ENCODE measurements around the gene ANO1. TPM values are rescaled to one million over a fixed set of nuclear protein-coding genes. Genes with fewer than 3 reads are reported as not detected.

Gene ANO1
- polyA plus RNA-seq, 2 donors = 5.5 to 5.8 TPM

DNA sequence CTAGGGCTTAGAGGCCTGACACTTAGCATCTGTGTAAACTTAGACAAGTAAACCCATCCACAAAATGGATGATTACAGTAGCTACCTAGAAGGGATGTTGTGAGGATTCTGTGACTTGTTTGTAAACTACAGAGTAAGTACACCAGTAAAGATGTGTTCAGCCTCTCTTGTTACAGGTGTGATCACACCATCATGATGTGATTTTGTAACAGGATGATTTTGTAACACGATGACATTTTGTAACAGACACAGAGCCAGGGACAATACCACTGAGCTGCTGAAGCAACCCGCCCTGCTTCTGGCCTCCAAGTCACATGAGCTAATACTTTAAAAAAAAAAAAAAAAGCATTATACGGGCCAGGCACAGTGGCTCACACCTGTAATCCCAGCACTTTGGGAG, 142.0 kb downstream of the ANO1 start:
- Histone ChIP-seq H3K27ac (ENCODE audit: low read depth in 2 of 2, low read length in 1 of 2) (no peak overlapping the region), H3K4me3 (ENCODE audit: low read depth in 1 of 2, low read length in 2 of 2) (no peak overlapping the region), H3K36me3 (ENCODE audit: control insufficient read depth in 2 of 2, insufficient read depth in 2 of 2, low read length in 1 of 2) (no peaks in the 10 kb centered on the region), H3K27me3 (ENCODE audit: control insufficient read depth in 1 of 2, insufficient read depth in 2 of 2, low read length in 2 of 2) (no peaks in the 10 kb centered on the region), H3K4me1 (ENCODE audit: control insufficient read depth in 2 of 2, insufficient read depth in 2 of 2, low read length in 1 of 2) (no peaks in the 10 kb centered on the region), H3K9me3 (ENCODE audit: control insufficient read depth in 2 of 2, insufficient read depth in 1 of 2, low read depth in 1 of 2, low read length in 1 of 2) (no peaks in the 10 kb centered on the region)
- WGBS, 2 donors = 72 to 73% methylated on average over 3 of the region's 3 CpGs

DNA sequence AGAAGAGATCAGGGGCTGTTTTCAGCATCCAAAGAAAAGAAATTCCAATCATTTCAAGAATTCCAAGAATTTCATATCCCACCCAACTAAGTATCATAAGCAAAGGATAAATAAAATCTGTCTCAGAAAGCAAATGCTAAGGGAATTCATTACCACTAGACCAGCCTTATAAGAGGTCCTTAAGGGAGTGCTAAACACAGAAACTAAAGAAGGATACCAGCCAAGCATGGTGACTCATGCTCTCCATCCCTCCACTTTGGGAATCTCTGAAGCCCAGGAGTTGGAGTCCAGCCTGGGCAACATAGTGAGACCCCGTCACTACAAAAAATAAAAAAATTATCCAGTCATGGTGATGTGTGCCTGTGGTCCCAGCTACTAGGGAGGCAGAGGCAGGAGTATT, 142.8 kb downstream of the ANO1 start:
- H3K9me3 ChIP-seq (ENCODE audit: control insufficient read depth in 2 of 2, insufficient read depth in 1 of 2, low read depth in 1 of 2, low read length in 1 of 2) = no peaks in the 10 kb centered on the region
- H3K27me3 ChIP-seq (ENCODE audit: control insufficient read depth in 1 of 2, insufficient read depth in 2 of 2, low read length in 2 of 2) = no peaks in the 10 kb centered on the region
- no peak overlapping the region for H3K27ac ChIP-seq (ENCODE audit: low read depth in 2 of 2, low read length in 1 of 2)
- H3K36me3 ChIP-seq (ENCODE audit: control insufficient read depth in 2 of 2, insufficient read depth in 2 of 2, low read length in 1 of 2) = no peaks in the 10 kb centered on the region
- no peak overlapping the region for H3K4me3 ChIP-seq (ENCODE audit: low read depth in 1 of 2, low read length in 2 of 2)
- WGBS, 2 donors = 84 to 94% methylated on average over 1 of the region's 1 CpG
- no peaks in the 10 kb centered on the region for H3K4me1 ChIP-seq (ENCODE audit: control insufficient read depth in 2 of 2, insufficient read depth in 2 of 2, low read length in 1 of 2)

DNA sequence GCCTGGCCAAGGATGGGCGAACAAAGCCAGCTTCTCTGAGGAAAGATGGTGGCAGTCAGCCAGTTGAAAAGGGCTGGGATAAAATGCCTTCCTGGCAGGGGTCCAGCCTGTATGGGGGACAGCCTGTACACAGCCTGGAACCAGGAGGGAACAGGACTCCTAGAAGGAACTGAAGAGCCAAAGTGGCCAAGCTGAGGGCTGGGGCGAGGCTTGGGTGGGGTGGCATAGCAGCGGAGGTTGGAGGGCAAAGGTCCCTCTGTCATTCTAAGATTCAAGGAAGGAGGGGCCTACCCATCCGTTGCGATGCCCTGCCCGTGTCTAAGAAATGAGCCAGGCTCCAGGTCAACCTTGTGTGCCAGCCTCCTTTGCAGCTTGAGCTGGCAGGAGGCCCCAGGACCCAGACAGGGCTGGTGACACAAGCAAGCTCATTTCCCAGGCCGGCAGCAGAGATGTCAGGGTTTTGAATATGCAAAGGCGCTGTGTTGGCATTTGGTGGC, 147.6 kb downstream of the ANO1 start:
- Histone ChIP-seq H3K36me3 (ENCODE audit: control insufficient read depth in 2 of 2, insufficient read depth in 2 of 2, low read length in 1 of 2) (no peaks in the 10 kb centered on the region), H3K4me1 (ENCODE audit: control insufficient read depth in 2 of 2, insufficient read depth in 2 of 2, low read length in 1 of 2) (no peaks in the 10 kb centered on the region), H3K27me3 (ENCODE audit: control insufficient read depth in 1 of 2, insufficient read depth in 2 of 2, low read length in 2 of 2) (no peaks in the 10 kb centered on the region), H3K9me3 (ENCODE audit: control insufficient read depth in 2 of 2, insufficient read depth in 1 of 2, low read depth in 1 of 2, low read length in 1 of 2) (no peaks in the 10 kb centered on the region), H3K27ac (ENCODE audit: low read depth in 2 of 2, low read length in 1 of 2) (no peak overlapping the region), H3K4me3 (ENCODE audit: low read depth in 1 of 2, low read length in 2 of 2) (no peak overlapping the region)
- WGBS, 2 donors = 54 to 65% methylated on average over 8 of the region's 8 CpGs

DNA sequence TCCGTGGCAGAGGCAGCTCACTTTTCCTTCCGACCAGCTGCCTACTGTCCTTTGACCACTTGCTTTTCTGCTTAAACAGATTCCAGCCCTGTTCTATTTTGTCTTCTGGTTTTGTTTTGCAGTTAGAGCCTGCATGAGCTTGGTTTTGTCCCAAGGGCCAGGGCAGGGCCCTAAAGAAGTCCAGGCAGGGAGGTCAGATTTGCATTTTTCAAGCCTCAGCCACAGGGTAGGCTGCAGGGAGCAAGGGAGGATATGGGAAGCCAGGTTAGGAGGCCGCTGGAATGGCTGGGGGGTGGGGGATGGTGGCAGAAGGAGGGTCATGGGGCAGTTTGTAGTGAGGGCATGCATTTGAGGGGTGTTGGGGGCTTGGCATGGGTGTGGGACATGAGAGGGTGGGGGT, 148.1 kb downstream of the ANO1 start:
- Histone ChIP-seq H3K9me3 (ENCODE audit: control insufficient read depth in 2 of 2, insufficient read depth in 1 of 2, low read depth in 1 of 2, low read length in 1 of 2) (no peaks in the 10 kb centered on the region), H3K27me3 (ENCODE audit: control insufficient read depth in 1 of 2, insufficient read depth in 2 of 2, low read length in 2 of 2) (no peaks in the 10 kb centered on the region), H3K4me3 (ENCODE audit: low read depth in 1 of 2, low read length in 2 of 2) (no peak overlapping the region), H3K4me1 (ENCODE audit: control insufficient read depth in 2 of 2, insufficient read depth in 2 of 2, low read length in 1 of 2) (no peaks in the 10 kb centered on the region), H3K27ac (ENCODE audit: low read depth in 2 of 2, low read length in 1 of 2) (no peak overlapping the region), H3K36me3 (ENCODE audit: control insufficient read depth in 2 of 2, insufficient read depth in 2 of 2, low read length in 1 of 2) (no peaks in the 10 kb centered on the region)
- WGBS, 2 donors = 79 to 84% methylated on average over 3 of the region's 3 CpGs

DNA sequence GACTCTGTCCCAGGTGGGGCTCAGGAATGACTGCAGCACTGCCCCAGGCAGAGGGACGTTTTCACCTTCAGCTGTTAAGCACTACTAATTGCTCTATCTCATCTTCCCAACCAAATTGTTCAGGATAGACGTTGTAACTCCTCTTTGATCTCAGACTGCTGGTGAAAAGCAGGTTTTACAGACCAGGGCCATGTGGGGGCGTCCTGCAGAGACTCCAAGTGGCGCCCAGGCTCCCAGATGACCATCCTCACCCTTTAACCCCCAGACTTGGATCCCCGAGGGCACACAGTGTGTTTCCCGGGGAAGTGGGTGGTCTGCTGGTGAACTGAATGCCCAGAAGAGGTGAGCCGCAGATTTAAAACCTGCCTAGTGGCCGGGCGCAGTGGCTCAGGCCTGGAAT, 148.8 kb downstream of the ANO1 start:
- 55 to 56% methylated on average over 9 of the region's 9 CpGs for WGBS, 2 donors
- no peak overlapping the region for H3K27ac ChIP-seq (ENCODE audit: low read depth in 2 of 2, low read length in 1 of 2)
- H3K4me1 ChIP-seq (ENCODE audit: control insufficient read depth in 2 of 2, insufficient read depth in 2 of 2, low read length in 1 of 2) = no peaks in the 10 kb centered on the region
- H3K9me3 ChIP-seq (ENCODE audit: control insufficient read depth in 2 of 2, insufficient read depth in 1 of 2, low read depth in 1 of 2, low read length in 1 of 2) = no peaks in the 10 kb centered on the region
- H3K27me3 ChIP-seq (ENCODE audit: control insufficient read depth in 1 of 2, insufficient read depth in 2 of 2, low read length in 2 of 2) = no peaks in the 10 kb centered on the region
- no peaks in the 10 kb centered on the region for H3K36me3 ChIP-seq (ENCODE audit: control insufficient read depth in 2 of 2, insufficient read depth in 2 of 2, low read length in 1 of 2)
- no peak overlapping the region for H3K4me3 ChIP-seq (ENCODE audit: low read depth in 1 of 2, low read length in 2 of 2)

DNA sequence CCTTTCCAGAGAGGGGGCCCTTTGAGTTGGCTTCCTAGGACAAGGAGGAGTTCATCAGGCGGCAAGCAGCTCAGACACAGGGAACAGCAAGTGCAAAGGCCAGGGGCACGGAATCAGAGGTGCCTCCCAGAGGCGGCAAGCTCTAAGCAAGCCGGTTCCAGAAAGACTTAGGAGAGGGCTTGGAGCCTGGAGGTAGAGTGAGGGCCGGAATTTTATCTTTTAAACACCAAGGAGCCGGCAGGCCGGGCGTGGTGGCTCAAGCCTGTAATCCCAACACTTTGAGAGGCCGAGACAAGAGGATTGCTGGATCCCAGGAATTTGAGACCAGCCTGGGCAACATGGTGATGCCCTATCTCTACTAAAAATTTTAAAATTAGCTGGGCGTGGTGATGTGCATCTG, 151.6 kb downstream of the ANO1 start:
- Histone ChIP-seq H3K27me3 (ENCODE audit: control insufficient read depth in 1 of 2, insufficient read depth in 2 of 2, low read length in 2 of 2) (no peaks in the 10 kb centered on the region), H3K9me3 (ENCODE audit: control insufficient read depth in 2 of 2, insufficient read depth in 1 of 2, low read depth in 1 of 2, low read length in 1 of 2) (no peaks in the 10 kb centered on the region), H3K36me3 (ENCODE audit: control insufficient read depth in 2 of 2, insufficient read depth in 2 of 2, low read length in 1 of 2) (no peaks in the 10 kb centered on the region), H3K27ac (ENCODE audit: low read depth in 2 of 2, low read length in 1 of 2) (no peak overlapping the region), H3K4me3 (ENCODE audit: low read depth in 1 of 2, low read length in 2 of 2) (no peak overlapping the region), H3K4me1 (ENCODE audit: control insufficient read depth in 2 of 2, insufficient read depth in 2 of 2, low read length in 1 of 2) (no peaks in the 10 kb centered on the region)
- 84 to 88% methylated on average over 10 of the region's 10 CpGs for WGBS, 2 donors

DNA sequence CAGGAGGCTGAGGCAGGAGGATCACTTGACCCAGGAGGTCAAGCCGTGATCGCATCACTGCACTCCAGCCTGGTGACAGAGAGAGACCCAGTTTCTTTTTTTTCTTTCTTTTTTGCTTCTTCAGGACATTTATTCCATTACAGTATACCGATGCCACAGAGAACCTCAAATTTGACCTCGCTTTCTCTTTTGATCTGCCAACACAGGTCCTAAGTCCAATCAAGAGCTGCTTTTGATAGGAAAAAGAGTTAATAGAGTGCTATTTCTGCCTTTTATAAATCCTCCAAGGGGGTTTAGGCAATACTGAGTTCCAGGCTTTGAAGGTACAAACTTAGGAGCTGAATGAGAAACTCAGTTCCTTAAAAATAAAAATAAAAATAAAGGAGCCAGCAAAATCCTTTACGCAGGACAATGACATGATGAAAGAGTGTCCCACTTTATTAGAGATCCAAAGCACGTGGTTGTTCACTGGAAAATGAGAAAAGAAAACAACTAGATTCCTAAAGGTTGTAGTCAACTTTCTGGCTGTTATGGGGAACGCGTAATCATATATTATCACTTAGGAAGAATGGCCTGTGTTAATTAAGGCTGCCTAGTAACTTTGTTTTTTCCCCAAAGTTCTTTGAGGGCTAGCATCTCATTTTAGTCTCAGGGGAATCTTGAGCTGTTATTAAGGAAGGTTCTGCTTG, 152.2 kb downstream of the ANO1 start:
- 81 to 83% methylated on average over 8 of the region's 8 CpGs for WGBS, 2 donors
- no peak overlapping the region for H3K27ac ChIP-seq (ENCODE audit: low read depth in 2 of 2, low read length in 1 of 2)
- H3K4me3 ChIP-seq (ENCODE audit: low read depth in 1 of 2, low read length in 2 of 2) = no peak overlapping the region
- H3K9me3 ChIP-seq (ENCODE audit: control insufficient read depth in 2 of 2, insufficient read depth in 1 of 2, low read depth in 1 of 2, low read length in 1 of 2) = no peaks in the 10 kb centered on the region
- H3K4me1 ChIP-seq (ENCODE audit: control insufficient read depth in 2 of 2, insufficient read depth in 2 of 2, low read length in 1 of 2) = no peaks in the 10 kb centered on the region
- no peaks in the 10 kb centered on the region for H3K27me3 ChIP-seq (ENCODE audit: control insufficient read depth in 1 of 2, insufficient read depth in 2 of 2, low read length in 2 of 2)
- H3K36me3 ChIP-seq (ENCODE audit: control insufficient read depth in 2 of 2, insufficient read depth in 2 of 2, low read length in 1 of 2) = no peaks in the 10 kb centered on the region

DNA sequence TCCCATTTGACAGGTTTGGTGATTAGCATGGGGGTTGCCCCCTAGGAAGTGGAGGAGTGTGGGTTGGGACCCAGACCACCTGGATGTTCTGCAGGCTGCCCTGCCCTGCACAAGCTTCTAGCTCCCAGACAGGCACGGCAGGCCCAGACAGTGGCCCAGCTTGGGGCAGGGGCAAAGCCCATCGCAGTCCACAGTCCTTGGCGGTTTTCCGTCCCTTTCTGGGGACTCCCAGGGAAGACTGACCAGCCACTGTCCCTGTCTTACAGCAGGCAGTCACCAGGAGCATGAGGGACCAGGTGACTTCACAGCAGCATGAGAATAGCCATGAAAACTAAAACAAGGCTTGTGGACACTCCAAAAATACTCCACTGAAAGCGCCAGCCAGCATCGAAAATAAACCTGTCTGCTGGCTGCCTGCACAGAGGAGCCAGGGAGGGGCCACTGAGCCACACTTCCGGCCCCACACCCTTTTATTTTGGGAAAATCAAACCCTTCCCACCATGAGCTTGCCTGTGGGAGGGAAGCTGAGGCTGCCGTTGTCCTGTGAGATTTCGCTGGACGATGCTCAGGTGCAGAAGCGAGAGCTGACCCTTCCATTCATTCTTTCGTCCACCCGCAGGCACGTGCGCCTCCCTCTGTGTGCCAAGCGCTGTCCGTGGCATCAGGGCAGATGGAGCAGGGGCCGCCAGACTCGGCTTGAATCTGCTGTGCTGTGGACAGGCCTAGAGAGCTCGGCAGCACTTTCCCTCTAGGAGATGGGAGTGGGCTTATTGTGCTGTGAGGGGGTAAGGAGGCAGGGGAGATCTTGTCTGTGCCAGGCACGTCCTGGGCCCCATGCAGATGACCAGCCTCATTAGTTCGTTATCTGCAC, 153.0 kb downstream of the ANO1 start:
- no peak overlapping the region for H3K27ac ChIP-seq (ENCODE audit: low read depth in 2 of 2, low read length in 1 of 2)
- WGBS, 2 donors = 80 to 81% methylated on average over 22 of the region's 22 CpGs
- H3K9me3 ChIP-seq (ENCODE audit: control insufficient read depth in 2 of 2, insufficient read depth in 1 of 2, low read depth in 1 of 2, low read length in 1 of 2) = no peaks in the 10 kb centered on the region
- H3K4me1 ChIP-seq (ENCODE audit: control insufficient read depth in 2 of 2, insufficient read depth in 2 of 2, low read length in 1 of 2) = no peaks in the 10 kb centered on the region
- H3K36me3 ChIP-seq (ENCODE audit: control insufficient read depth in 2 of 2, insufficient read depth in 2 of 2, low read length in 1 of 2) = no peaks in the 10 kb centered on the region
- no peaks in the 10 kb centered on the region for H3K27me3 ChIP-seq (ENCODE audit: control insufficient read depth in 1 of 2, insufficient read depth in 2 of 2, low read length in 2 of 2)
- no peak overlapping the region for H3K4me3 ChIP-seq (ENCODE audit: low read depth in 1 of 2, low read length in 2 of 2)

DNA sequence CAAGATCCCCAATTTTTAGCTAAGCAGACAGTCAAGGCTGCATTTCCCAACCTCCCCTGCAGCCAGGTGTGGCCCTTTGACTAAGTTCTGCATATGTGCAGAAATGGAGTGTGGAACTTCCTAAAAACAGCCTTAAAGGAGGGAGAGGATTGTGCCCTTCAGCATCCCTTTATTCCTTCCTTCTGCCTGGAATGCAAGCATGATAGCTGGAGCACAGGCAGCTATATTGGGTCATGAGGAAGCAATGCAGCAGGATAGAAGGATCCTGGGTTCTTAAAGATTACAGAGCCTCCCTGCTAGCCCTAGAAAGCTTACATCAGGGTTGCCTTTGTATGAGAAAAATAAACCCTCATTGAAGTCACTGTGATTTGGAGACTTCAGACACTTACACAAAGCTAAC, 154.9 kb downstream of the ANO1 start:
- Histone ChIP-seq H3K4me3 (ENCODE audit: low read depth in 1 of 2, low read length in 2 of 2) (no peak overlapping the region), H3K4me1 (ENCODE audit: control insufficient read depth in 2 of 2, insufficient read depth in 2 of 2, low read length in 1 of 2) (no peaks in the 10 kb centered on the region), H3K36me3 (ENCODE audit: control insufficient read depth in 2 of 2, insufficient read depth in 2 of 2, low read length in 1 of 2) (no peaks in the 10 kb centered on the region), H3K27ac (ENCODE audit: low read depth in 2 of 2, low read length in 1 of 2) (no peak overlapping the region), H3K9me3 (ENCODE audit: control insufficient read depth in 2 of 2, insufficient read depth in 1 of 2, low read depth in 1 of 2, low read length in 1 of 2) (no peaks in the 10 kb centered on the region), H3K27me3 (ENCODE audit: control insufficient read depth in 1 of 2, insufficient read depth in 2 of 2, low read length in 2 of 2) (no peaks in the 10 kb centered on the region)

All from esophagus (tissue), 2 donors.